CD4-positive, alpha-beta T cell treated with Interleukin-6 at 100 ng/mL for 8 hours (primary cell): Measurements from ENCODE around the gene ADAMTS10.
"Not testable (repeated sequence)": the region's sequence is repeated elsewhere in the genome, so short reads cannot be mapped to it uniquely, and the experiment has no call there.

Experiments used
- DNase-seq: peaks from one replicate; pipeline ENCODE4 v3.0.0-alpha.2; 2020; ENCODE audit warnings: mixed read lengths, low spot score

The ADAMTS10 gene

GRCh38 chr19:8558325-8558724 is 52.2 kb downstream of the ADAMTS10 start:
- DNase-seq: no peak

GRCh38 chr19:8557642-8558238 is 52.8 kb downstream of the ADAMTS10 start:
- no peak for DNase-seq

- DNase-seq: not testable (repeated sequence)
Measured at GRCh38 chr19:8553729-8554128, 56.8 kb downstream of the ADAMTS10 start.

- DNase-seq: no peak
Measured at GRCh38 chr19:8552810-8553209, 57.7 kb downstream of the ADAMTS10 start.

- DNase-seq: no peak
Measured at GRCh38 chr19:8550070-8550469, 60.4 kb downstream of the ADAMTS10 start.

GRCh38 chr19:8545743-8546142 is 64.8 kb downstream of the ADAMTS10 start:
- DNase-seq: no peak

- no peak for DNase-seq
Measured at GRCh38 chr19:8544168-8544567, 66.3 kb downstream of the ADAMTS10 start.

GRCh38 chr19:8539621-8540149 is 70.8 kb downstream of the ADAMTS10 start:
- no peak for DNase-seq

GRCh38 chr19:8537099-8537498 is 73.4 kb downstream of the ADAMTS10 start:
- DNase-seq: no peak

GRCh38 chr19:8536282-8536681 is 74.2 kb downstream of the ADAMTS10 start:
- DNase-seq: no peak

GRCh38 chr19:8532225-8532624 is 78.3 kb downstream of the ADAMTS10 start:
- DNase-seq: no peak

- DNase-seq: no peak
Measured at GRCh38 chr19:8531470-8531869, 79.0 kb downstream of the ADAMTS10 start.
